ENCODE measurements around the gene SEM1.

Gene SEM1

DNA sequence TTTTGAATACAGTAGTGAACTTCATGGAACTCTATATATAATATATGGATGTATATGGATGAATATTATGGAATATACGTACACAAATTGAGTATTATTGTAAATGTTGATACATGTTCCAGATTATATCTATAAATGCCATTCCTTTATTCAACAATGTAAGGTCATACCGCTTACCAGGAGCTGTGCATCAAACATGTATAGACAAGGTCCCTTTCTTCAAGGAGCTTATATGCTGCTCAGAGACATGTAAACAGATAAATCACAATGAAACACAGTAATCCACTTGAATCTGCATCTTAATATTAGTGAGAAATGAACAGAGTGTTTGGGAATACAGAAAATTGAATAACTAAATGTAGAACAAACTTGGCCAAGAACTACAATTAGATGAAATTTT lies 898 bp upstream of the SEM1 start:
- no peak for ATAC-seq
- TF ChIP-seq, protein P1, sequence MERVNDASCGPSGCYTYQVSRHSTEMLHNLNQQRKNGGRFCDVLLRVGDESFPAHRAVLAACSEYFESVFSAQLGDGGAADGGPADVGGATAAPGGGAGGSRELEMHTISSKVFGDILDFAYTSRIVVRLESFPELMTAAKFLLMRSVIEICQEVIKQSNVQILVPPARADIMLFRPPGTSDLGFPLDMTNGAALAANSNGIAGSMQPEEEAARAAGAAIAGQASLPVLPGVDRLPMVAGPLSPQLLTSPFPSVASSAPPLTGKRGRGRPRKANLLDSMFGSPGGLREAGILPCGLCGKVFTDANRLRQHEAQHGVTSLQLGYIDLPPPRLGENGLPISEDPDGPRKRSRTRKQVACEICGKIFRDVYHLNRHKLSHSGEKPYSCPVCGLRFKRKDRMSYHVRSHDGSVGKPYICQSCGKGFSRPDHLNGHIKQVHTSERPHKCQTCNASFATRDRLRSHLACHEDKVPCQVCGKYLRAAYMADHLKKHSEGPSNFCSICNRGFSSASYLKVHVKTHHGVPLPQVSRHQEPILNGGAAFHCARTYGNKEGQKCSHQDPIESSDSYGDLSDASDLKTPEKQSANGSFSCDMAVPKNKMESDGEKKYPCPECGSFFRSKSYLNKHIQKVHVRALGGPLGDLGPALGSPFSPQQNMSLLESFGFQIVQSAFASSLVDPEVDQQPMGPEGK (CRISPR knock-in tag; IDR thresholded peaks at IDR 0.05; ENCODE audit: borderline replicate concordance), result no peak
- TF ChIP-seq TOX (CRISPR knock-in tag; IDR thresholded peaks at IDR 0.05; ENCODE audit: borderline replicate concordance) (no peak), GLIS3 (CRISPR knock-in tag; IDR thresholded peaks at IDR 0.05) (no peak), CSDC2 (CRISPR knock-in tag; IDR thresholded peaks at IDR 0.05) (no peak), SNAI2 (CRISPR knock-in tag; IDR thresholded peaks at IDR 0.05) (no peak), TCF4 (CRISPR knock-in tag; IDR thresholded peaks at IDR 0.05; ENCODE audit: borderline replicate concordance) (no peak), RARB (CRISPR knock-in tag; IDR thresholded peaks at IDR 0.05) (no peak), ZNF8 (CRISPR knock-in tag; IDR thresholded peaks at IDR 0.05) (no peak), ZNF70 (CRISPR knock-in tag; IDR thresholded peaks at IDR 0.05) (no peak), ZFP3 (CRISPR knock-in tag; IDR thresholded peaks at IDR 0.05) (no peak)
- TF ChIP-seq, protein P2, sequence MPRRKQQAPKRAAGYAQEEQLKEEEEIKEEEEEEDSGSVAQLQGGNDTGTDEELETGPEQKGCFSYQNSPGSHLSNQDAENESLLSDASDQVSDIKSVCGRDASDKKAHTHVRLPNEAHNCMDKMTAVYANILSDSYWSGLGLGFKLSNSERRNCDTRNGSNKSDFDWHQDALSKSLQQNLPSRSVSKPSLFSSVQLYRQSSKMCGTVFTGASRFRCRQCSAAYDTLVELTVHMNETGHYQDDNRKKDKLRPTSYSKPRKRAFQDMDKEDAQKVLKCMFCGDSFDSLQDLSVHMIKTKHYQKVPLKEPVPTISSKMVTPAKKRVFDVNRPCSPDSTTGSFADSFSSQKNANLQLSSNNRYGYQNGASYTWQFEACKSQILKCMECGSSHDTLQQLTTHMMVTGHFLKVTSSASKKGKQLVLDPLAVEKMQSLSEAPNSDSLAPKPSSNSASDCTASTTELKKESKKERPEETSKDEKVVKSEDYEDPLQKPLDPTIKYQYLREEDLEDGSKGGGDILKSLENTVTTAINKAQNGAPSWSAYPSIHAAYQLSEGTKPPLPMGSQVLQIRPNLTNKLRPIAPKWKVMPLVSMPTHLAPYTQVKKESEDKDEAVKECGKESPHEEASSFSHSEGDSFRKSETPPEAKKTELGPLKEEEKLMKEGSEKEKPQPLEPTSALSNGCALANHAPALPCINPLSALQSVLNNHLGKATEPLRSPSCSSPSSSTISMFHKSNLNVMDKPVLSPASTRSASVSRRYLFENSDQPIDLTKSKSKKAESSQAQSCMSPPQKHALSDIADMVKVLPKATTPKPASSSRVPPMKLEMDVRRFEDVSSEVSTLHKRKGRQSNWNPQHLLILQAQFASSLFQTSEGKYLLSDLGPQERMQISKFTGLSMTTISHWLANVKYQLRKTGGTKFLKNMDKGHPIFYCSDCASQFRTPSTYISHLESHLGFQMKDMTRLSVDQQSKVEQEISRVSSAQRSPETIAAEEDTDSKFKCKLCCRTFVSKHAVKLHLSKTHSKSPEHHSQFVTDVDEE (CRISPR knock-in tag; IDR thresholded peaks at IDR 0.05), result no peak

DNA sequence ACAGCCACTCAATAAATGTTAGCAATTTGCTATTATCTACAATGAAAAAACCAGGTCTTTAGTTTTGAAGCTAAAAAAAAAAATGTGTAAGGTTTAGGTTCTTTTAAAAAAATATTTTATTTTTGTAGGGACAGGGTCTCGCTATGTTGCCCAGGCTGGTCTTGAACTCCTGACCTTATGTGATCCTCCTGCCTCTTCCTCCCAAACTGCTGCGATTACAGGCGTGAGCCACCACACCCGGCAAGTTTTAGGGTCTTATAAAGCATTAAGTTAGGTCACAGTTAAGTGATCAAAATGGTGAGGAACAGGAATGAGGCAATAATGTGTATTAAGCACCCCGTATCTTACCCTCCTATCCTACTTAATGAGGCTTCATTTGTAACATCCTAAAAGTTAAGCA lies 774 bp downstream of the SEM1 start:
- peak; percentile 15 for ATAC-seq
- 0 out of 2 replicates have a peak, but pooled peaks have one; percentile 48 for TF ChIP-seq ZNF70 (CRISPR knock-in tag; IDR thresholded peaks at IDR 0.05)
- no peak for TF ChIP-seq RARB (CRISPR knock-in tag; IDR thresholded peaks at IDR 0.05)

DNA sequence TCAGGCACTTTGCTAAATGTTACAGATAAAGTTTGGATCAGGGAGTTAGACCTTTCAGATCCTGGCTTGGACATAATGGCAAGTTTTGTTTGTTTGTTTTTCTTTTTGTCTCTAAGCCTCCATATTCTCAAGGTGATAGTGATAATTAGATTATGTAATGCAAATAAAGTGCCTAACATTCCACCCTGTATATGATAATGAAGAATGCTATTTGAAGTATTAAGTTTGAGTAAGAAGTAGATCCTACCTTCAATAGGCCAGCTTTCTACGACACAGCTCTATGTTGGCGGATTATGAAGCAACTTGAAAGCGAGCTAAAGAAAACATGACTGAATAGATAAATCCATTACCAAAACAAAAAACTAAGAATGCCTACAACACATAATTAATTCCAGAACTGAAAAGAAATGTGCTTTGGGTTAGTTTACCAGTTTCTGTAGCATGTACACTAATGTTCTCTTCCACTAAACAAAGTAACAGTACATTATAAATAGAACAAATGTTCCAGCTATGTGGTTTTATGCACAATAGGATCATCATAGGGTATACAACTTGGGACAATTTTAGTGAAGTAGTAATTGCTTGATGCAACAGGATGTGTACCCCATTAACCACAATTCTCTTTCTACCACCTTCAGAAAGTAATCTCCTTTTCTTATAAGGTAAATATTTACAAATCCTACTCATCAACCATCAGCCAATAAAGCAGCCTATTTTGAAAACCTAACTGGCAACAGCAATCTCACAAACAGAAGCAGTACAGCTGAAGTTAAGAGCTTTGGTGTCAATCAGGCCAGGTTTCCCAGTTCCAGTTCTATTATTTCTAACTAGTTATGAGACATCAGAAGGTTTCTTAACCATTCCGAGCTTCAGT lies 1.5 kb downstream of the SEM1 start:
- ATAC-seq, result no peak
- TF ChIP-seq, protein P3, sequence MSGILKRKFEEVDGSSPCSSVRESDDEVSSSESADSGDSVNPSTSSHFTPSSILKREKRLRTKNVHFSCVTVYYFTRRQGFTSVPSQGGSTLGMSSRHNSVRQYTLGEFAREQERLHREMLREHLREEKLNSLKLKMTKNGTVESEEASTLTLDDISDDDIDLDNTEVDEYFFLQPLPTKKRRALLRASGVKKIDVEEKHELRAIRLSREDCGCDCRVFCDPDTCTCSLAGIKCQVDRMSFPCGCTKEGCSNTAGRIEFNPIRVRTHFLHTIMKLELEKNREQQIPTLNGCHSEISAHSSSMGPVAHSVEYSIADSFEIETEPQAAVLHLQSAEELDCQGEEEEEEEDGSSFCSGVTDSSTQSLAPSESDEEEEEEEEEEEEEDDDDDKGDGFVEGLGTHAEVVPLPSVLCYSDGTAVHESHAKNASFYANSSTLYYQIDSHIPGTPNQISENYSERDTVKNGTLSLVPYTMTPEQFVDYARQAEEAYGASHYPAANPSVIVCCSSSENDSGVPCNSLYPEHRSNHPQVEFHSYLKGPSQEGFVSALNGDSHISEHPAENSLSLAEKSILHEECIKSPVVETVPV (CRISPR knock-in tag; IDR thresholded peaks at IDR 0.05), result no peak
- TF ChIP-seq, protein P2 (CRISPR knock-in tag; IDR thresholded peaks at IDR 0.05), result no peak
- TF ChIP-seq CSDC2 (CRISPR knock-in tag; IDR thresholded peaks at IDR 0.05), result no peak
- TF ChIP-seq ZC3H10 (CRISPR knock-in tag; IDR thresholded peaks at IDR 0.05), result no peak
- TF ChIP-seq, protein P4, sequence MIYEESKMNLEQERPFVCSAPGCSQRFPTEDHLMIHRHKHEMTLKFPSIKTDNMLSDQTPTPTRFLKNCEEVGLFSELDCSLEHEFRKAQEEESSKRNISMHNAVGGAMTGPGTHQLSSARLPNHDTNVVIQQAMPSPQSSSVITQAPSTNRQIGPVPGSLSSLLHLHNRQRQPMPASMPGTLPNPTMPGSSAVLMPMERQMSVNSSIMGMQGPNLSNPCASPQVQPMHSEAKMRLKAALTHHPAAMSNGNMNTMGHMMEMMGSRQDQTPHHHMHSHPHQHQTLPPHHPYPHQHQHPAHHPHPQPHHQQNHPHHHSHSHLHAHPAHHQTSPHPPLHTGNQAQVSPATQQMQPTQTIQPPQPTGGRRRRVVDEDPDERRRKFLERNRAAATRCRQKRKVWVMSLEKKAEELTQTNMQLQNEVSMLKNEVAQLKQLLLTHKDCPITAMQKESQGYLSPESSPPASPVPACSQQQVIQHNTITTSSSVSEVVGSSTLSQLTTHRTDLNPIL (CRISPR knock-in tag; IDR thresholded peaks at IDR 0.05; ENCODE audit: low read depth), result no peak
- no peak for TF ChIP-seq TOX (CRISPR knock-in tag; IDR thresholded peaks at IDR 0.05; ENCODE audit: borderline replicate concordance)
- no peak for TF ChIP-seq OSR1 (CRISPR knock-in tag; IDR thresholded peaks at IDR 0.05)
- TF ChIP-seq GLIS3 (CRISPR knock-in tag; IDR thresholded peaks at IDR 0.05), result no peak
- TF ChIP-seq, protein P5, sequence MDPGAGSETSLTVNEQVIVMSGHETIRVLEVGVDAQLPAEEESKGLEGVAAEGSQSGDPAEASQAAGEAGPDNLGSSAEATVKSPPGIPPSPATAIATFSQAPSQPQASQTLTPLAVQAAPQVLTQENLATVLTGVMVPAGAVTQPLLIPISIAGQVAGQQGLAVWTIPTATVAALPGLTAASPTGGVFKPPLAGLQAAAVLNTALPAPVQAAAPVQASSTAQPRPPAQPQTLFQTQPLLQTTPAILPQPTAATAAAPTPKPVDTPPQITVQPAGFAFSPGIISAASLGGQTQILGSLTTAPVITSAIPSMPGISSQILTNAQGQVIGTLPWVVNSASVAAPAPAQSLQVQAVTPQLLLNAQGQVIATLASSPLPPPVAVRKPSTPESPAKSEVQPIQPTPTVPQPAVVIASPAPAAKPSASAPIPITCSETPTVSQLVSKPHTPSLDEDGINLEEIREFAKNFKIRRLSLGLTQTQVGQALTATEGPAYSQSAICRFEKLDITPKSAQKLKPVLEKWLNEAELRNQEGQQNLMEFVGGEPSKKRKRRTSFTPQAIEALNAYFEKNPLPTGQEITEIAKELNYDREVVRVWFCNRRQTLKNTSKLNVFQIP (CRISPR knock-in tag; IDR thresholded peaks at IDR 0.05; ENCODE audit: borderline replicate concordance, low read depth), result no peak
- TF ChIP-seq TCF4 (CRISPR knock-in tag; IDR thresholded peaks at IDR 0.05; ENCODE audit: borderline replicate concordance), result no peak
- no peak for TF ChIP-seq ZFP3 (CRISPR knock-in tag; IDR thresholded peaks at IDR 0.05)
- TF ChIP-seq ZNF8 (CRISPR knock-in tag; IDR thresholded peaks at IDR 0.05), result no peak
- no peak for TF ChIP-seq PPARA (CRISPR knock-in tag; IDR thresholded peaks at IDR 0.05; ENCODE audit: borderline replicate concordance)
- no peak for TF ChIP-seq ESRRG (CRISPR knock-in tag; IDR thresholded peaks at IDR 0.05)
- no peak for TF ChIP-seq ARNTL (CRISPR knock-in tag; IDR thresholded peaks at IDR 0.05; ENCODE audit: borderline replicate concordance, low read depth)
- no peak for TF ChIP-seq SNAI2 (CRISPR knock-in tag; IDR thresholded peaks at IDR 0.05)
- no peak for TF ChIP-seq ISL1 (CRISPR knock-in tag; IDR thresholded peaks at IDR 0.05)
- TF ChIP-seq, protein P1 (CRISPR knock-in tag; IDR thresholded peaks at IDR 0.05; ENCODE audit: borderline replicate concordance), result no peak
- no peak for TF ChIP-seq BACH2 (CRISPR knock-in tag; IDR thresholded peaks at IDR 0.05; ENCODE audit: borderline replicate concordance)
